Left lung (tissue), 10 donors: ENCODE data around the gene HACL1. TPM values are rescaled to one million over a fixed set of nuclear protein-coding genes. Genes with fewer than 3 reads are reported as not detected.

Source experiments
- ATAC-seq: fragments of 200-7000 bp; cut with Tn5 transposase; one replicate; pipeline ENCODE4 v1.9.1; 2020; ENCODE audit warnings: moderate library complexity
- DNase-seq, 4 donors: peaks; one replicate each; pipeline ENCODE4 v3.0.0-alpha.2; 2013 to 2020
- H3K27ac ChIP-seq, 2 donors: fragments of 200-600 bp; sonication (generic) in 1 of 2; one replicate each; pipeline versions ENCODE4 v1.5.0 to v1.8.0; 2020 to 2021
- H3K27me3 ChIP-seq, 2 donors: fragments of 200-600 bp; sonication (generic) in 1 of 2; one replicate each; pipeline versions ENCODE4 v1.5.0 to v1.8.0; 2020 to 2021
- H3K36me3 ChIP-seq, 2 donors: fragments of 200-600 bp; sonication (generic) in 1 of 2; one replicate each; pipeline versions ENCODE4 v1.5.0 to v1.8.0; 2020 to 2021
- H3K4me1 ChIP-seq, 2 donors: fragments of 200-600 bp; one replicate each; pipeline ENCODE4 v1.8.0; 2021
- H3K4me3 ChIP-seq, 2 donors: fragments of 200-600 bp; sonication (generic) in 1 of 2; one replicate each; pipeline versions ENCODE4 v1.5.0 to v1.8.0; 2020 to 2021; ENCODE audit warnings: mild to moderate bottlenecking in 1 of 2
- H3K9me3 ChIP-seq, 2 donors: fragments of 200-600 bp; sonication (generic) in 1 of 2; one replicate each; pipeline versions ENCODE4 v1.5.0 to v1.8.0; 2020 to 2021
- CTCF ChIP-seq, 2 donors: fragments of 200-600 bp; sonication (generic) in 1 of 2; IDR thresholded peaks; one replicate each; pipeline versions ENCODE4 v1.5.0 to v1.8.0; 2021; ENCODE audit warnings: antibody characterized with exemption in 2 of 2
- intact Hi-C, 2 donors: fragments of 100-400 bp; cut with DNase I; formaldehyde crosslinking; loops; one replicate each; pipeline versions ENCODE4 v1.11.2 to v1.14.2; 2022
- polyA plus RNA-seq, 6 donors: library from polyadenylated mRNA; unstranded; fragments of 120-200 nt; gene quantifications; one replicate each; pipeline ENCODE4 v1.2.1, GENCODE V29; 2013; ENCODE audit not compliant: insufficient read length in 6 of 6
- total RNA-seq, 2 donors: library from RNA; stranded (reverse); fragmentation: NEBNext Ultra II Directional; extraction: Animal tissue kit (Norgen Biotek cat#: 25700); gene quantifications; one replicate each; pipeline ENCODE4 v1.2.1, GENCODE V29; 2021
- donor health status: DM: no; HTN: yes; CAD: no.
- donor health status: DM: no; HTN: no; CAD: no.

HACL1 gene
- total and polyA plus RNA-seq, 8 donors = 15.5 to 24.6 (median 19.0) TPM

GRCh38 chr3:15637131-15637951, 36.0 kb upstream of the HACL1 start:
- Histone ChIP-seq H3K4me3 (no peak overlapping the region), H3K9me3 (no peaks in the 10 kb centered on the region), H3K27ac (peak overlapping the region in 1 of 2 donors; percentile 75), H3K36me3 (no peaks in the 10 kb centered on the region), H3K27me3 (no peaks in the 10 kb centered on the region), H3K4me1 (peaks cover 14 to 20% of the 10 kb centered on the region in 2 donors)
- no peak for TF ChIP-seq CTCF (IDR thresholded peaks at IDR 0.05)
- ATAC-seq (no peak), DNase-seq (no peak)
- intact Hi-C loops = no loop called here

- Histone ChIP-seq H3K27me3 (no peaks in the 10 kb centered on the region), H3K27ac (peak overlapping the region; percentile 47 to 75), H3K4me1 (peaks cover 14 to 29% of the 10 kb centered on the region in 2 donors), H3K9me3 (no peaks in the 10 kb centered on the region), H3K36me3 (no peaks in the 10 kb centered on the region), H3K4me3 (no peak overlapping the region)
- DNase-seq (peak in 1 of 4 donors; percentile 22), ATAC-seq (peak; percentile 50)
- intact Hi-C loops = no loop called here
- no peak for TF ChIP-seq CTCF (IDR thresholded peaks at IDR 0.05)
Measured at GRCh38 chr3:15636028-15636709, 34.8 kb upstream of the HACL1 start.

GRCh38 chr3:15635121-15635661, 33.8 kb upstream of the HACL1 start:
- no peak for TF ChIP-seq CTCF (IDR thresholded peaks at IDR 0.05)
- Histone ChIP-seq H3K9me3 (no peaks in the 10 kb centered on the region), H3K36me3 (no peaks in the 10 kb centered on the region), H3K27ac (peak overlapping the region; percentile 47 to 75), H3K27me3 (no peaks in the 10 kb centered on the region), H3K4me1 (peaks cover 14 to 39% of the 10 kb centered on the region in 2 donors), H3K4me3 (no peak overlapping the region)
- ATAC-seq (peak; percentile 58), DNase-seq (peak in 3 of 4 donors; percentile 36 to 48 (median 46))
- intact Hi-C loops = no loop called here

GRCh38 chr3:15634671-15635070, 33.3 kb upstream of the HACL1 start:
- Histone ChIP-seq H3K27ac (peak overlapping the region in 1 of 2 donors; percentile 47), H3K27me3 (no peaks in the 10 kb centered on the region), H3K4me3 (no peak overlapping the region), H3K36me3 (no peaks in the 10 kb centered on the region), H3K9me3 (no peaks in the 10 kb centered on the region), H3K4me1 (peaks cover 14 to 43% of the 10 kb centered on the region in 2 donors)
- no peak for ATAC-seq
- intact Hi-C loops = loop anchor here in 1 of 2 donors (5.0 kb wide), 1 partner anchor 163 kb away; the partner anchor contains the start of gene ANKRD28
- no peak for DNase-seq
- no peak for TF ChIP-seq CTCF (IDR thresholded peaks at IDR 0.05)
